PC-3 (cell line): ENCODE measurements around the gene RPL37.
"Not testable (repeated sequence)": the region's sequence is repeated elsewhere in the genome, so short reads cannot be mapped to it uniquely, and the experiment has no call there.

ENCODE experiments used
- EZH2 ChIP-seq: fragments of 300-600 bp; sonication (generic); IDR thresholded peaks from one replicate; pipeline ENCODE4 v1.6.1; 2017; ENCODE audit warnings: antibody characterized with exemption, mild to moderate bottlenecking, low read length; ENCODE audit not compliant: unreplicated experiment
- EZH2phosphoT487 ChIP-seq: fragments of 300-600 bp; sonication (generic); IDR thresholded peaks from 2 replicates; pipeline ENCODE4 v1.6.1; 2018; ENCODE audit warnings: mild to moderate bottlenecking, antibody characterized with exemption, low read length, borderline replicate concordance
- TF ChIP-seq, protein P1 (sequence below): fragments of 300-600 bp; sonication (generic); conservative IDR thresholded peaks from 2 replicates; pipeline ENCODE4 v1.5.1; 2017; ENCODE audit warnings: antibody characterized with exemption, low read depth, mild to moderate bottlenecking, low read length

DNA sequence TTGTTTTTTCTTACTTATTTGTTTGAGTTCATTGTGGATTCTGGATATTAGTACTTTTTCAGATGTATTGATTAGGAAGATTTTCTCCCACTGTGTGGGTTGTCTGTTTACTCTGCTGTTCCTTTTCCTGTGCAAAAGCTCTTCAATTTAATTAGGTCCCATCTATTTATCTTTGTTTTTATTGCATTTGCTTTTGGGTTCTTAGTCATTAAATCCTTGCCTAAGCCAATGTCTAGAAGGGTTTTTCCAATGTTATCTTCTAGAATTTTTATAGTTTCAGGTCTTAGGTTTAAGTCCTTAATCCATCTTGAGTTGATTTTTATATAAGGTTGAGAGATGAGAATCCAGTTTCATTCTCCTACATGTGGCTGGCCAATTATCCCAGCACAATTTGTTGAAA, 40.7 kb downstream of the RPL37 start:
- TF ChIP-seq, protein P1, sequence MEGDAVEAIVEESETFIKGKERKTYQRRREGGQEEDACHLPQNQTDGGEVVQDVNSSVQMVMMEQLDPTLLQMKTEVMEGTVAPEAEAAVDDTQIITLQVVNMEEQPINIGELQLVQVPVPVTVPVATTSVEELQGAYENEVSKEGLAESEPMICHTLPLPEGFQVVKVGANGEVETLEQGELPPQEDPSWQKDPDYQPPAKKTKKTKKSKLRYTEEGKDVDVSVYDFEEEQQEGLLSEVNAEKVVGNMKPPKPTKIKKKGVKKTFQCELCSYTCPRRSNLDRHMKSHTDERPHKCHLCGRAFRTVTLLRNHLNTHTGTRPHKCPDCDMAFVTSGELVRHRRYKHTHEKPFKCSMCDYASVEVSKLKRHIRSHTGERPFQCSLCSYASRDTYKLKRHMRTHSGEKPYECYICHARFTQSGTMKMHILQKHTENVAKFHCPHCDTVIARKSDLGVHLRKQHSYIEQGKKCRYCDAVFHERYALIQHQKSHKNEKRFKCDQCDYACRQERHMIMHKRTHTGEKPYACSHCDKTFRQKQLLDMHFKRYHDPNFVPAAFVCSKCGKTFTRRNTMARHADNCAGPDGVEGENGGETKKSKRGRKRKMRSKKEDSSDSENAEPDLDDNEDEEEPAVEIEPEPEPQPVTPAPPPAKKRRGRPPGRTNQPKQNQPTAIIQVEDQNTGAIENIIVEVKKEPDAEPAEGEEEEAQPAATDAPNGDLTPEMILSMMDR = not testable (repeated sequence)
- TF ChIP-seq EZH2, EZH2phosphoT487: not testable (repeated sequence)
